ENCODE measurements around the gene MRPL51. TPM values are rescaled to one million over a fixed set of nuclear protein-coding genes. Genes with fewer than 3 reads are reported as not detected.
A peak's percentile ranks its signal among the peaks of the same experiment; 100 is the strongest.

MRPL51 gene
- total and polyA plus RNA-seq, 9 of the 15 experiments (the other 6 are each of a cell fraction or from before 2014, with no cell fraction given): 127 to 727 (median 208) TPM

DNA sequence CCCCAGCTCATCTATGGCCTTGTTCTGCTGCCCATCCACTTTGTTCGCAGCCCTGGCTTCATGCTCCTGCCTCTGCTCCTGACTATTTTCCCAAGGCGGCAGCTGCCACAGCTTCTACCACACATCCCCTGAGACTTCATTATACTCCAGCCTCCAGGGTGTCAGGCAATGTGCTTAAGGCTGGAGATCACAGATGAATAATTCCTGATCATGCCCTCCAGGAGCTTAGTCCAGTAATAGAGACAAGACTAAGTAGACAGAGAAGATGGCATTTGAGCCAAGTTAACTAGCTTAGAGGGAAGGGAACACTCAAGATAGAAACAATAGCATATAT, 34.1 kb downstream of the MRPL51 start:
- ChIA-PET POLR2A (interaction anchor here (0.9 to 1.8 kb wide), 5 partner anchors 9 to 80 kb away, joined by 3 to 4 read pairs (median 4); partner anchors contain the start of gene VAMP1), CTCF (ENCODE audit: low intra/inter-chr PET ratio) (no interaction called here)
- Histone ChIP-seq H3K4me3 (no peak overlapping the region), H3K27me3 (ENCODE audit: control insufficient read depth in 2 of 2, insufficient read depth in 2 of 2, low read length in 2 of 2) (no peaks in the 10 kb centered on the region), H3K9me3 (replicated peaks; ENCODE audit: control insufficient read depth, insufficient read depth, low read depth, low read length) (no peaks in the 10 kb centered on the region), H2AFZ (ENCODE audit: low read depth, low read length) (no peak overlapping the region), H3K4me2 (ENCODE audit: insufficient read depth, low read length) (no peak overlapping the region), H3K4me1 (replicated peaks in 1 of 2; ENCODE audit: control insufficient read depth in 2 of 2, insufficient read depth in 2 of 2, low read length in 2 of 2) (no peaks in the 10 kb centered on the region), H4K20me1 (replicated peaks; ENCODE audit: control insufficient read depth, insufficient read depth, low read length) (no peaks in the 10 kb centered on the region), H3K27ac (ENCODE audit: extremely low read depth, low read depth, low read length) (no peak overlapping the region), H3K9ac (ENCODE audit: insufficient read depth in 1 of 2, low read depth in 2 of 2, low read length in 2 of 2) (peak overlapping the region in 1 of 2 experiments; percentile 26; a peak in 1 of 4 replicates), H3K36me3 (ENCODE audit: control insufficient read depth, insufficient read depth, low read length) (0 out of 3 replicates have a peak, but pooled peaks cover 5% of the 10 kb centered on the region), H3K9me1 (ENCODE audit: control insufficient read depth, insufficient read depth, low read length) (no peaks in the 10 kb centered on the region), H3K79me2 (ENCODE audit: control insufficient read depth, insufficient read depth, low read length) (no peaks in the 10 kb centered on the region)
- in situ Hi-C loops (cut with MboI) (loop anchor here (25.0 kb wide), 1 partner anchor 397 kb away; no protein-coding TSS in a partner anchor), intact Hi-C loops (cut with micrococcal nuclease) (no loop called here)
- FAIRE-seq: no peak
- no TSS peak for BruUV-seq (replicated peaks)
- ATAC-seq: no peak
- TF ChIP-seq, protein P1, sequence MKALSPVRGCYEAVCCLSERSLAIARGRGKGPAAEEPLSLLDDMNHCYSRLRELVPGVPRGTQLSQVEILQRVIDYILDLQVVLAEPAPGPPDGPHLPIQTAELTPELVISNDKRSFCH (CRISPR knock-in tag; IDR thresholded peaks at IDR 0.05): no peak
- TF ChIP-seq, protein P1 (tag; IDR thresholded peaks at IDR 0.05): no peak
- TF ChIP-seq ZBTB34 (CRISPR knock-in tag; IDR thresholded peaks at IDR 0.05): no peak
- TF ChIP-seq ZBTB43 (CRISPR knock-in tag; IDR thresholded peaks at IDR 0.05): no peak
- TF ChIP-seq JUNB (CRISPR knock-in tag; conservative IDR thresholded peaks at IDR 0.05): no peak
- TF ChIP-seq NR2F6 (CRISPR knock-in tag; IDR thresholded peaks at IDR 0.05): no peak
- TF ChIP-seq DDX20 (tag; IDR thresholded peaks at IDR 0.05; ENCODE audit: low read depth): no peak
- TF ChIP-seq PCBP2 (IDR thresholded peaks at IDR 0.05; ENCODE audit: low read depth, low read length, poor library complexity, severe bottlenecking): no peak
- TF ChIP-seq ZNF175 (CRISPR knock-in tag; IDR thresholded peaks at IDR 0.05; ENCODE audit: low read depth): no peak
- TF ChIP-seq SMAD2 (IDR thresholded peaks at IDR 0.05; ENCODE audit: low read depth, low read length): no peak
- no peak for TF ChIP-seq SPI1 (IDR thresholded peaks at IDR 0.05; ENCODE audit: borderline replicate concordance, low read depth, low read length)
- TF ChIP-seq RBM15 (IDR thresholded peaks at IDR 0.05; ENCODE audit: insufficient read depth, low read length): no peak
- no peak for DNase-seq (ENCODE audit: extremely low read depth in 1 of 4, low spot score in 3 of 4)
- 50% methylated on average over 1 of the region's 2 CpGs for WGBS (ENCODE audit: insufficient coverage, low coverage, missing lambda C conversion rate)
